Endothelial cell of umbilical vein (primary cell): ENCODE data around the gene PLEKHA7. TPM values are rescaled to one million over a fixed set of nuclear protein-coding genes. Genes with fewer than 3 reads are reported as not detected.

ENCODE experiments used
- BruUV-seq: library from RNA; stranded (reverse); fragments of 400-500 nt; replicated peaks from 2 replicates; lab custom pipeline; 2021; lab: Mats Ljungman, UMichigan
- CTCF ChIA-PET: fragments of 300-600, 350-600 bp; sonication (Branson Sonifier 250); formaldehyde crosslinking; loops from one replicate; lab custom pipeline; 2021; ENCODE audit warnings: antibody characterized with exemption, inconsistent platforms; lab: Charles Lee
- POLR2A ChIA-PET: fragments of 300-600, 350-600 bp; sonication (Branson Sonifier 250); formaldehyde crosslinking; loops from one replicate; lab custom pipeline; 2021; ENCODE audit warnings: antibody characterized with exemption, inconsistent platforms; lab: Charles Lee
- DNase-seq: peaks from one replicate; pipeline ENCODE4 v3.0.0-alpha.2; 2011; ENCODE audit warnings: low read depth, low spot score
- FAIRE-seq: peaks from 2 replicates; lab custom pipeline; 2011; peaks lifted over from hg19 to GRCh38; lab: Jason Lieb, UNC
- H2AFZ ChIP-seq: 2 replicates; pipeline ENCODE4 v1.6.0; 2012; ENCODE audit warnings: low read depth, low read length, control low read depth, inconsistent platforms
- H3K27ac ChIP-seq: 2 replicates; pipeline ENCODE4 v1.5.1; 2011; ENCODE audit warnings: low read depth, mild to moderate bottlenecking, control low read depth, low read length, moderate library complexity; ENCODE audit not compliant: insufficient read depth
- H3K27me3 ChIP-seq, 2 experiments: 2 replicates each; pipeline versions ENCODE4 v1.6.0 to v1.6.1; 2011; ENCODE audit warnings: low read length in 2 of 2, mixed read lengths in 1 of 2; ENCODE audit not compliant: control insufficient read depth in 2 of 2, insufficient read depth in 2 of 2
- H3K36me3 ChIP-seq, 2 experiments: 2 replicates in 1 of 2; 3 replicates in 1 of 2; pipeline ENCODE4 v1.5.1; 2011; ENCODE audit warnings: low read length in 2 of 2, mild to moderate bottlenecking in 1 of 2, moderate library complexity in 1 of 2; ENCODE audit not compliant: control insufficient read depth in 2 of 2, insufficient read depth in 2 of 2; ENCODE audit errors: extremely low read depth in 1 of 2
- H3K4me1 ChIP-seq: 3 replicates; pipeline ENCODE4 v1.5.1; 2011; ENCODE audit warnings: mild to moderate bottlenecking, low read length; ENCODE audit not compliant: control insufficient read depth, insufficient read depth; ENCODE audit errors: extremely low read depth
- H3K4me2 ChIP-seq: 2 replicates; pipeline ENCODE4 v1.6.1; 2011; ENCODE audit warnings: low read length, control low read depth, mixed read lengths; ENCODE audit not compliant: insufficient read depth
- H3K4me3 ChIP-seq, 3 experiments: fragments of 200-600 bp in 1 of 3; sonication (generic), shearing (Covaris generic) in 1 of 3; replicated peaks in 1 of 3; 2 replicates each; pipeline ENCODE4 v1.5.1; 2011 to 2016; ENCODE audit warnings: control low read depth in 3 of 3, low read length in 3 of 3, mild to moderate bottlenecking in 2 of 3, inconsistent platforms in 1 of 3, low read depth in 1 of 3, moderate library complexity in 1 of 3; ENCODE audit not compliant: insufficient read depth in 1 of 3
- H3K79me2 ChIP-seq: 2 replicates; pipeline ENCODE4 v1.6.0; 2012; ENCODE audit warnings: low read length, inconsistent platforms; ENCODE audit not compliant: control insufficient read depth, insufficient read depth
- H3K9ac ChIP-seq: replicated peaks from 2 replicates; pipeline ENCODE3; 2011; ENCODE audit warnings: low read length, control low read depth; ENCODE audit not compliant: insufficient read depth; ENCODE audit errors: extremely low read depth
- H3K9me1 ChIP-seq: replicated peaks from 3 replicates; pipeline ENCODE4 v1.6.0; 2011; ENCODE audit warnings: mild to moderate bottlenecking, low read length; ENCODE audit not compliant: control insufficient read depth, insufficient read depth; ENCODE audit errors: extremely low read depth
- H3K9me3 ChIP-seq: replicated peaks from 2 replicates; pipeline ENCODE4 v1.5.1; 2012; ENCODE audit warnings: low read length, inconsistent platforms; ENCODE audit not compliant: control insufficient read depth, insufficient read depth
- H4K20me1 ChIP-seq: replicated peaks from 2 replicates; pipeline ENCODE3; 2011; ENCODE audit warnings: mild to moderate bottlenecking, low read length; ENCODE audit not compliant: control insufficient read depth, insufficient read depth; ENCODE audit errors: extremely low read depth
- CTCF ChIP-seq, 2 donors: IDR thresholded peaks; 1 replicate in 1 of 2; 2 replicates in 1 of 2; pipeline ENCODE4 v1.5.1; 2011; ENCODE audit warnings: low read length in 2 of 2, mild to moderate bottlenecking in 2 of 2, moderate library complexity in 2 of 2, control low read depth in 1 of 2, inconsistent platforms in 1 of 2, low read depth in 1 of 2; ENCODE audit not compliant: insufficient read depth in 1 of 2; ENCODE audit errors: extremely low read depth in 1 of 2
- EZH2 ChIP-seq: IDR thresholded peaks from 2 replicates; pipeline ENCODE4 v1.6.1; 2012; ENCODE audit warnings: borderline replicate concordance, low read depth, mild to moderate bottlenecking, moderate library complexity, low read length, inconsistent platforms; ENCODE audit not compliant: severe bottlenecking
- FOS ChIP-seq: IDR thresholded peaks from 2 replicates; pipeline ENCODE4 v1.6.1; 2011; ENCODE audit warnings: mild to moderate bottlenecking, low read length, moderate library complexity, borderline replicate concordance; ENCODE audit not compliant: insufficient read depth
- GATA2 ChIP-seq: IDR thresholded peaks from 2 replicates; pipeline ENCODE4 v1.7.0; 2011; ENCODE audit warnings: low read depth, mild to moderate bottlenecking, moderate library complexity, mixed read lengths, low read length; ENCODE audit not compliant: insufficient read length, insufficient read depth
- JUN ChIP-seq: IDR thresholded peaks from 2 replicates; pipeline ENCODE4 v1.6.1; 2011; ENCODE audit warnings: borderline replicate concordance, low read depth; ENCODE audit not compliant: insufficient read length, insufficient read depth
- MAX ChIP-seq: IDR thresholded peaks from 2 replicates; pipeline ENCODE4 v1.6.1; 2011; ENCODE audit not compliant: insufficient read depth, insufficient read length
- MYC ChIP-seq: IDR thresholded peaks from one replicate; pipeline ENCODE4 v1.6.1; 2011; ENCODE audit warnings: mild to moderate bottlenecking, low read depth, low read length
- POLR2A ChIP-seq: IDR thresholded peaks from 2 replicates; pipeline ENCODE4 v1.6.1; 2012; ENCODE audit warnings: low read depth, mild to moderate bottlenecking, control low read depth, low read length
- POLR2AphosphoS5 ChIP-seq: IDR thresholded peaks from 2 replicates; pipeline ENCODE4 v1.6.1; 2012; ENCODE audit warnings: low read depth, mild to moderate bottlenecking, control low read depth, low read length, moderate library complexity; ENCODE audit not compliant: insufficient read depth
- dilution Hi-C: fragments of 300-500 bp; cut with MboI; formaldehyde crosslinking; loops from one replicate; pipeline ENCODE4 v1.15.0; 2019; ENCODE audit warnings: low sequenced_read_pairs; ENCODE audit not compliant: extremely low pct_ligation_motif_present
- intact Hi-C: fragments of 100-400 bp; cut with micrococcal nuclease; formaldehyde crosslinking; loops from one replicate; pipeline ENCODE4 v1.10.0; 2022
- polyA plus RNA-seq, 4 experiments: library from polyadenylated mRNA; depleted of rRNA in 3 of 4; stranded (reverse) in 3 of 4; unstranded in 1 of 4; fragments of >200 nt; gene quantifications; 2 replicates each; pipeline versions ENCODE4 v1.2.1 to v1.2.3, GENCODE V29; 2011 to 2012; ENCODE audit warnings: missing spikeins in 1 of 4
- total RNA-seq: library from RNA; stranded (reverse); gene quantifications from 2 replicates; pipeline ENCODE4 v1.2.3, GENCODE V29; 2021

PLEKHA7 gene
- total and polyA plus RNA-seq, 2 donors (not counting 3 experiments of a cell fraction or from before 2014, with no cell fraction given): 1.7 to 3.8 TPM

GRCh38 chr11:16953663-16954062, 60.6 kb downstream of the PLEKHA7 start:
- no peak overlapping the region for H3K9ac ChIP-seq
- no peaks in the 10 kb centered on the region for H3K9me3 ChIP-seq
- H3K36me3 ChIP-seq: no peaks in the 10 kb centered on the region
- dilution Hi-C loops: no loop called here
- no peaks in the 10 kb centered on the region for H3K9me1 ChIP-seq
- FAIRE-seq (no peak), DNase-seq (no peak)
- H2AFZ ChIP-seq: no peak overlapping the region
- ChIA-PET CTCF (no interaction called here), POLR2A (no interaction called here)
- H3K27ac ChIP-seq: no peak overlapping the region
- no peak overlapping the region for H3K4me3 ChIP-seq
- no peaks in the 10 kb centered on the region for H3K4me1 ChIP-seq
- no peak for TF ChIP-seq MYC
- no peak for TF ChIP-seq JUN
- no peak for TF ChIP-seq MAX
- TF ChIP-seq FOS: no peak
- no peak for TF ChIP-seq POLR2A
- TF ChIP-seq GATA2: no peak
- TF ChIP-seq EZH2: no peak
- no peak for TF ChIP-seq CTCF (IDR thresholded peaks at IDR 0.05; ENCODE audit: extremely low read depth in 1 of 2, insufficient read depth in 1 of 2, low read depth in 1 of 2, low read length in 2 of 2)
- TF ChIP-seq POLR2AphosphoS5: no peak
- no peak overlapping the region for H3K4me2 ChIP-seq
- no peaks in the 10 kb centered on the region for H3K79me2 ChIP-seq
- no peaks in the 10 kb centered on the region for H4K20me1 ChIP-seq
- BruUV-seq: no TSS peak
- no peaks in the 10 kb centered on the region for H3K27me3 ChIP-seq
- intact Hi-C loops: no loop called here
